Stomach (tissue), 4 donors: ENCODE data around the gene MARCHF10.

ENCODE experiments used
- CTCF ChIP-seq, 7 experiments: fragments of 450-650 bp in 4 of 7; fragments of 200-600 bp in 3 of 7; sonication (generic) in 3 of 7; IDR thresholded peaks; one replicate each; pipeline ENCODE4 v1.5.1; 2016 to 2019; ENCODE audit warnings: antibody characterized with exemption in 7 of 7, control low read depth in 2 of 7, mild to moderate bottlenecking in 1 of 7
- POLR2AphosphoS5 ChIP-seq, 3 donors: sonication (generic); formaldehyde crosslinking; IDR thresholded peaks; one replicate each; pipeline ENCODE4 v1.6.1; 2016; ENCODE audit warnings: antibody characterized with exemption in 3 of 3

GRCh38 chr17:62793919-62794665 lies 14.0 kb downstream of the MARCHF10 start:
- TF ChIP-seq POLR2AphosphoS5 (IDR thresholded peaks at IDR 0.05) (no peak), CTCF (IDR thresholded peaks at IDR 0.05) (no peak)
